ENCODE results near the gene RPAP3.

The RPAP3 gene

DNA sequence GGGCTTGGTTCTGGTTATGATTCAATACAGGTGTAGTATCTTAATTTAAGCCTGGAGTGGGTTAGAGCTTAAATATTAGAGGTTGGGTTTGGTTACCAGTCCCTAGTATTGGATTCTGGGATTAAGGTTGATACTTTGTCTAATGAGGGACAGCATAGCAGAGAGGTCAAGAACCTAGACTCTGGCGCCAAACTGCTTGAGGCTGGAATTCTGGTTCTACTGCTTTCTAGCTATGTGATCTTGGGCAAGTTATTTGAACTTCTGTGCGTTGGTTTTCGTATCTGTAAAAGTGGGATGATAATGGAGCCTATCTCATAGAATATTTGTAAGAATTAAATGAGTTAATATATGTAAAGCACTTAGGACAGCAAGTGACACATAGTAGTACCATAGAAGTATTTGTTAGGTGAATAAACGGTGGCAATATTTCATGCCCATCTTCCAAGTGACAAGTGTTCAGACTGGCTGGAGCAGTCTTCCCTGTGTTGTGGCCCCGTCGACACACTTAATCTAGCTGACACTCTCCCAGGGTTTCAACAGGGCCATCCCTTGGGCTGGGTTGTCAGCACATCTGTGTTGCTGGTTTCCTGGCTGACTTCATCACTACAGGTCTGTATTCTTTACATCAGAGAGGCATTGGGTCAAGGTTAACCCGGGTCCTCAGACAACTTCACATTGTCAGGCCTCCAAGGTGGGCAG lies 16.5 kb upstream of the RPAP3 start:
- DNase-seq (ENCODE audit: low read depth in 2 of 3, low spot score in 1 of 3), result no peak

DNA sequence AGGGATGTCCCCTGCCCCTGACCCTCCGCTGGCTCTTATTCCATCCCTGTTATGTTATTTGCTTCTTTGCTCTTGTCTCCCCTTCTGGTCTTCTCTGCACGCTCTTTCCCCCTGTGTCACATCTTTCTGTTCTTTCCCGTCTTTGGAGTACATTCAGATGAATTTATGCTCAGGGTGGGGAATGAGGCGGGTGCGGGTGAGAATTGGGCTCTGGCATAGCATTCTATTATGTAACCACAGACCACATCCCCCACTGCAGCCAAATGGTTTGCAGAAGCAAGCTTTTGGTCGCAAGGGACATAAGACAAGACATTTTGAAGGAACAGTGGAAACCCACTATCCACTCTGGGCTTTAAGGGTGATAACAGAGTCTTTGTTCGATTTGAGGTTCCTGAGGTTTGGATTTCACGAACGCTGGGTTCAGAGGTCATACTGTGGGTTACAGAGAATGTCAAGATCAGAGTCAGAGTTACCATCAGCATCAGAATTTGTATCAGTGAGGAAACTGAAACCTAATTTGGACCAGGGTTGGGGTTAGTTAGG lies 15.7 kb upstream of the RPAP3 start:
- DNase-seq (ENCODE audit: low read depth in 2 of 3, low spot score in 1 of 3), result no peak

DNA sequence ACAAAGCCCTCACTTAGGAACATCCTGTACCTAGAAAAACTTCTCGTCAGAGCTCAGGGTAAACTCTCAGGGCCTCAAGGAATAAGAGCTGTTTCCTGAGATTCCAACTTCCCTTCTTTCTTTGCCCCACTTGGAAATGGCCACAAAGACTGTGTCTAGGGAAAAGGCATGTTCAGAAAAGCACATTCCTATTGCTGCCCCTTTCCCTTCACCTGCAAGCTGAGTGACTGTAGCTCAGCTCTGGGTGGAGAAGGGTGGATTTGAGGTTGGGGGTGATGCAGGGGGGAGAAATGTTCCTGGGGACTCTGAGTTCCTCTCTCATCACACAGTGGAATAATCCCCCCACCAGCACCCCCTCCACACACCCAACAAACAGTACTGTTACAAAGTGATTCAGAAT lies 12.7 kb upstream of the RPAP3 start:
- DNase-seq (ENCODE audit: low read depth in 2 of 3, low spot score in 1 of 3), result no peak

DNA sequence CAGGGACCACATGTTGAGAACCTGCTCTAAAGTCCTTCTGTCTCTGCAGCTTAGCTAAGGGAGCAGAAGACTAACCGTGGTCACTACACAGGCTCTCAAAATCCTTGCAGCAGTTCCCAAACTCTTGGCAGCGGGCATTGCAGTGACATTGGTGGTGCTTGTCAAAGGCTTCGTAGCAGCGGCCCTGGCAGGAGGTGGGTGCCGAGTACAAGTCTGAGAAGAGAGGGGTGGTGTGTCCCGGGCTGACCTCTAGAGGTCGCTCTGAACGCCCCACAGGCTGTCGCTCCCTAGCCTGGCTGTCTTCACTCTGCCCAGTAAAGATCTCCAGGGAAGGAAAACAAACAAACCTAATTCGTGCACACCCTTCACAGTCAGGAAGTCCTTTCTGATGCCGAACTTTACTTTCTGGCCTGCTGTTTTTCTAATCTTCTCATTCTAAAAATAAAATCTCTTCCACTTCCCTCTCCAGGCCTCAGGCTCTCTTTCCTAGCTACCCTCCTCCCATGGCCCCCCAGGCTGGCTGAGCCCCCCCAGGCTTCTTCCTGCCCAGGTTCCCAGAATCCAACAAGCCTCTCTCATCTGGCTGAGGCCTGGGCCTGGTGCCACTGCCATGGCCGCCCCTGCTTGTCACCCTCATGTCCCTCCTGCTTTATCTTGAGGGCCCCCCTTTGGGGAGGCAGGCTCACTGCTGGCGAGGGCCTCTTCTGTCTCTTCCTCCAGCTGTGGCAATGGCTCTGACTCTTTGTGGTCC lies 11.8 kb upstream of the RPAP3 start:
- DNase-seq (ENCODE audit: low read depth in 2 of 3, low spot score in 1 of 3), result peak; percentile 19 to 46 (median 45)

DNA sequence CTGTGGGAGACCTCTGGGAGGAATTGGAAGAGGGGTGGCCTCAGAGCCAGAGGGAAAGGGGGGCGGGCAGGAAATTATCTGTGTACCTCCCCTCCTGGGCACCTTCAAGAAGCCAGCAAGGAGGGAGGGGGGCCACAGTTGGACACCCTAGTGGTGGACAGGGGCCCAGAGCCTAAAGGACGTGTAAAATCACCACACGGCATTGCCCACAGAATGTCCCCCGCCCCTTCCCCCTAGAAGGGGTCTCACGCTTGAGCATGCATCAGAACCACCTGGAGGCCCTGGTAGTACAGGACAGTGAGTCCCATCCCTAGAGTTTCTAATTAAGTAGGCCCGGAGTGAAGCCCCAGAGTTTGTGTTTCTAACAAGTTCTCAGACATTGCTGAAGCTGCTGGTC lies 11.2 kb upstream of the RPAP3 start:
- no peak for DNase-seq (ENCODE audit: low read depth in 2 of 3, low spot score in 1 of 3)

DNA sequence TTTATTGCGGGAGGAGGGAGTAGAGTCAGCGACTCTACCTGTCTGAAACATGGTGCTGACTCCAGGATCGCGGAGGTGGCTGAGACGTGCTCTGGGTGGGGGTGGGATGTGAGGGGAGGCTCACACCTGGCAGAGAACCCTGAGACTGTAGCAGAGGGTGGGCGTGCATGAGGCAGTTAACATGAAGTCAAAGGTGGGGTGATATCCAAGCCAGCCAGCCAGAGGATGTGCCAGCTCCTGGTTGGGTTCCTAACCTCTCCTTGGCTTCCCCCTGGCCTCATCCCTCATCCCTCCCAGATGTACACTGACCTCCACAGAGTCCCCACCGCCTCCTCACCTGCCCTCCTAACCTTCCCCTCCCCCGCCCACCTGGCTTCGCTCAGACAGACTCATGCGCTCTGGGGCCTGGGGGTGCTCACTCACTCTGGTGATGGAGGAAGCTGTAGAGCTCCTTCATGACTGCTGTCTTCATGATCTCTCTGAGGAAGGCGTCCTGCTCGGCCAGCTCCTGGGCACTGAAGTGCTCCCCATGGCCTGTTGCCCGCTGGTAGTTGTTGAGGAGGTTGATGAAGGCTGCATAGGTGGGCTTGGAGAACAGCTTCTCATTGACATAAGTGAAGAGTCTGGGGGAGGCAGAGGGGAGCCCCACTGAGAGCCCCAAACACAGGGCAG lies 10.2 kb upstream of the RPAP3 start:
- no peak for DNase-seq (ENCODE audit: low read depth in 2 of 3, low spot score in 1 of 3)

DNA sequence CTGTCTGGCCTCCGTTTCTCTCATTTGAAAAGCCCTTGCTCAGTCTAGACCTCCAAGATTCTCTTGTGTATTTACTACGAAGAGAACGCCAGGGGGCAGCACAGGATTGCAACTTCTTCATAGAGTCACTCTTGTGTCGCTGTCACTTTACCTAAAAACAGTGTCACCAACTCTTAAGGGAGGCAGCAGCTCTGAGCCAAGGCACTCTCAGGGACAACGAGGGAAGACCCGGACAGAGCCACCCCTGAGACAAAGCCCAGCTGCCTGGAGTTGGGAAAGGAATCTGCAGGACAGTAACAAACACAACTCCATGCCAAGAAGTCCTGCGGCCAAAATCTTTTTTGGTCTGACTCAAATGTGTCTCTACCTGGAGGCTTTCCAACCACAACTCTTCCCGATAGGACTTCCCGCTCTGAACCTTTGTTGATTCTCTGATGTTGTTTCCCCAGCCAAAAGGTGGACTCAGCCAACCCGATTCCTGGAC lies 9.6 kb upstream of the RPAP3 start:
- DNase-seq (ENCODE audit: low read depth in 2 of 3, low spot score in 1 of 3), result peak; percentile 62 to 72 (median 69)

DNA sequence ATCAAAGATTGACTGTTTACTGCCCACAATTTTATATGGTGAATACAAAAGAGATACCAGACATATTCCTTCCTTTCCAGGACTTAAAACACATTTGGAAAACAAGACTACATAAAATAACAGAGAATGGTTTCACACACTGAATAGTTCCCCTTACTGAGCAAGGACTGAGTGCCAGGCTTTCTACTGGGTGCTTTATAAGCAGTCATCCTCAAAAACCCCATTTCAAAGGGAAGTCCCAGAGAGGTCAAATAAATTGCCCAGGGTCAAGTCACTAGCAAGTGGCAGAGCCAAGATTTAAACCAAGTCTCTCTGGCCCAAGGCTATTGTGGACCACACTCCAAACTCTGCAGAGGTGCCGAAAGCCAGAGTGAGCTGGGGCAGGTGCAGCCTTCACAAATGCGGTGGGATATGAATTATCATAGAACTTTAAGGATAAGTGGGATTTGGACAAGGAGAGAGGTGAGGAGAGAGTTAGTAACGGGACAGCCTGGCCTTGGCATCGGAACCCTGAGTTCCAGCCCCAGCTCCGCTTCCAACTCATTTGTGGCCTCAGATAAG lies 9.1 kb upstream of the RPAP3 start:
- no peak for DNase-seq (ENCODE audit: low read depth in 2 of 3, low spot score in 1 of 3)

DNA sequence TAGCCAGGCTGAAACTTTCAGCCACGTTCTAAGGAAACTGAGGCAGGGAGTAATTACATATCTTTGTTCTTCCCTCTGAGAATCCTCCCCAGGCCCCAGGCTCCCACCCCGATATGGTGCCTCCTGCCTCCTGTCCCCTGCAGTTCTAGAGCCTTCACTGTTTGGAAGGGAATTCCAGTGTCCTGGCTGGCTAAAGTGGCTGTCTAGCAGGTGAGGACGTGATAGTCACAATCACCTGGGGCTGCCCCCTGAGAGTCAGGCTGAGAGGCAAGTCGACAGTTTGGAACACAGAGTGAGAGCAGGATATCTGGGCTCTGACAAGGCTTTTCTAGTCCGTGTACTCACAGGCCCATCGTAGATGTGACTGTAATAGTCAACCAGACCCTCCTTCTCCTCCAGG lies 6.3 kb upstream of the RPAP3 start:
- DNase-seq (ENCODE audit: low read depth in 2 of 3, low spot score in 1 of 3), result no peak

DNA sequence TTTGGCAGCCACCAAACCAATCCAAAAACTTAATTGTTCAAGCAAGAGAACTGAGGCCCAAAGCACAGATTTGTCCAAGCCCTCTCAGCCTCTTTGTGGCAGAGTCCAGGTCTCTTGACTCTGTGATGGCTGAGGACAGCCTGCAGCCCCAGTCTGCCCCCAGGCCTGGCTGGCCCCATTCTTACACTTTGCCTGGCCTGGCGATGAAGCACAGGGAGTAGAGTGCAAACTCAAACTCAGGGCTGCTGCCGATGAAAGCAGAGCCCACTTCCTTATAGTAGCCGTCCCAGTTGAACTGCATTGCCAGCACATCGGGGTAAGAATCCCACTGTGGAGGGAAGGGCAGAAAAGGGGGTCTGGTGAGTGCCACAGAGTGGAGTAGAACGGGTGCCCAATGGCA lies 5.6 kb upstream of the RPAP3 start:
- no peak for DNase-seq (ENCODE audit: low read depth in 2 of 3, low spot score in 1 of 3)

DNA sequence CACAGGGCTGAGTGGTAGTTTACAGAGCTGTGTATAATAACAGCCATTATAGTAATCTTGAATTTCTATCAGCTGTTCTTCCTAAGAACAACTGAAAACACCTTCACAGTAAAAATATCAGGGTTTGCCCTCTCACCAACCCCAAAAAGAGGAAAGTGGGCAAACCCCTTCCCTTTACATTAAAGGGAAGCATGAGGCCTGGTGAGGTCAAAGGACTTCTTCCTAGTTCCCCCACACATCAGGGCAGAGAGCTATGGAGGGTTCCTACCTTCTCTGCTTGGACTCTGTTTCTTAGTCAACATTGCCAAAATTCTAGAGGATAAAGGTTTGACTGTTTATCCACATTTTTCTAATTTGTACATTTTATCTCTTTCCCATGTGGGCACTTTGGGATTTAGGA lies 4.4 kb upstream of the RPAP3 start:
- no peak for DNase-seq (ENCODE audit: low read depth in 2 of 3, low spot score in 1 of 3)

DNA sequence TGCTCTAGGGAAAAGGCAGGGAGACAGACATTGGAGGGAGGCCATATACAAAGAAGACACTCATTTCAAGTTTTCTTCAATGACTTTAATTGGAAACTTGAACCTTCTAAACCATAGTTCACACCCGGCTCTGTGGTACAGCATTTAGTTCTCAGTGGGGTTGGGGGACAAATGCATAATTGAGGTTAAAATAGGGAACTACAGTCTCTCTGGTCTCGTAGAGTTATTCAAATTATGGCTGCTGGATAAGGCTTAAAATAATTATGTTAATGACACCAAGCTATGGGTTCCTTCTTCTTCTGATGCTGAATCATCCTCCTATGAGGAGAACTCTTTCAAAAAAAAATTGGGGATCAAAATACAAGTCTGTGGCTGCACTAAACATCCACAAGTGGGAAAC lies 3.8 kb upstream of the RPAP3 start:
- no peak for DNase-seq (ENCODE audit: low read depth in 2 of 3, low spot score in 1 of 3)

DNA sequence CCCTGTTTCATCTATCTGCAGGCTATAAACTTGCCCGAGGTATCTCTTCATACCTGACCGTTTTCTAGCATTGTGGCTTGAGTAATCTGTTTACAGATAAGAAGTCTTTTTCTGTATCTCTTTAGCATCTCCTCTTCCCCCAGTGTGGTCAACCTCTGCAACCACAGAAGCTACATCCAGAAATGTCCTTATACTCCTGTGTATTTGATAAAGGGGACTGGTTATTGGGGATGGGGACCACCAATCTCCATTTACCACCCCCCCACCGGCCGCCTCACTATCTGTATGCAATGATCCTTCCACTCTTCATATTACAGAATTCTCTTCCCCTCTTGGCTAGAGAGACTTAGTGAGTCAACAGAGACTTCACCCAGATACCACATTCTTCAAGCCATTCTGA lies 3.4 kb upstream of the RPAP3 start:
- DNase-seq (ENCODE audit: low read depth in 2 of 3, low spot score in 1 of 3), result no peak

DNA sequence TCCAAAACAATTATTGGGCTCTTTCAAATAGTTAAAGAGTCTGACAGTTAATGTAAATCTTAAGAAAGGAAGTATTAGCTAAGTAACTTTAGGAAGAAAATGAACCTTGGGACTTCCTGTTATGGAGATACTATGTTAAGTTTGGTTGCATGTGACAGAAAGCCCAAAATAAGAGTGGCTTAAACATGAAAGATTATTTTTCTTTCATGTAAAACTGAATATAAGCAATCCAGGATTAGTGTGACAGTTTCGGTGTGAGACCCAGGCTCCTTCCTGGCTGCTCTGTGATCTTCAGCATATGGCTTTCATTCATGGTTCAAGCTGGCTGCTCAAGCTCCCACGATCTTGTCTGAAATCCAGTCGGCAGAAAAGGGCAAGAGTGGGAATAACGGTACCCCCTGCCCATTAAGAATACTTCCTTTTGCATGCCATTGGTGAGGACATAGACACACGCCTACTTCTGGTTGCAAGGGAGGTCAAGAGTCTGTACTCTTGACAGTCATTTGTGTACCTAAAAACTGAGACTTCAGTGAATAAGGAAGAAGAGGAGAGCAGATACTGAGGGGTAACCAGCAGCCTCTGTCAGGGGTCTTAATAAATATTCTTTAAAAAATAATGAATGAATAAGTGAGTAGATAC lies 2.2 kb upstream of the RPAP3 start:
- DNase-seq (ENCODE audit: low read depth in 2 of 3, low spot score in 1 of 3), result no peak

DNA sequence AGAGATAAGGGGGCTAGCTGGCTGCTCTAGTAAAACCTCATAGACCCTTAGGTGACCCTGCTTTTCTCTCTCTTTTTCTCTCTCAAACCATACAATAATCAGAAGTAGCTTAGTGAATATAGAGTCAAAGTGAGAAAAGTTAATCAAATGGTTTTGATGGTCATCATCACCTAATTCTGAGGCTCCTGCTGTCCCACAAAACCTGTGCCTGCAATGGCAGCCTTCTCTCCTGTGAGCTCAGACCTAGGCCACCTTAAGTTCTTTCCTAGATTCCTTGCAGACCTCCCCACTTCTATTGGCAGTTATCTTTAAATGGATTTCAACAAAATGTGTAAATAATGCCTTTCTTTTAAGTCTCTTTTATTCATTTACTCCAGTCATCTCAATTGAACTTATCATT lies 1.5 kb upstream of the RPAP3 start:
- DNase-seq (ENCODE audit: low read depth in 2 of 3, low spot score in 1 of 3), result no peak

DNA sequence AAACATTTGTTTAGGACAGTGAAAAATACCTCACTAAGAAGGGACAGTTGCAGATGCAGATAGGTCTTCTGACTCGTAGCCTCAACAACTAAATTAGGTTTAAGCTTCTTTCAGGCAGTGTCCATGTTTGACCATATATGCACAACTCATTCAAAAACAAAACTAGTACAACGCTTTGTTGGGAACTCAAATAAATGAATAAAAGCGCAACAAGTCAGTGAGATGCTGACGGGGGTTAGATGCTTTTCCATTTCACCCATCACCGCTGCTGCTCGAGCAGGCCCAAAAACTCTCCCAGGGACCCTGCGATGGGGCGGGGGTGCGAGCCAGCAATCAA lies 633 bp downstream of the RPAP3 start:
- no peak for DNase-seq (ENCODE audit: low read depth in 2 of 3, low spot score in 1 of 3)

DNA sequence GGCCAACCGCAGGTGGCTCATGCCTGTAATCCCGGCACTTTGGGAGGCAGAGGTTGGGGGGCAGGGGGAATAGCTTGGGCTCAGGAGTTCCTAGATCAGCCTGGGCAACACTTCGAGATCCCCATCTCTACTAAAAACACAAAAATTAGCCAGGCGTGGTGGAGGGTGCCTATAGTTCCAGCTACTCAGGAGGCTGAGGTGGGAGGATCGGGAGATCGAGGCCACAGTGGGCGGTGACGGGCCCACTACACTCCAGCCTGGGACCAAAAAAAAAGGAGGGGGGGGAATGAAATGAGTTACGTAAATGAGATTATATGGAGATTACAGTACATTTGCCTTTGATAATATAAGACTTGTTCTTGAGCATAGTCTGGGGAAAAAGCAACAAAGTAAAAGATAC lies 1.1 kb downstream of the RPAP3 start:
- no peak for DNase-seq (ENCODE audit: low read depth in 2 of 3, low spot score in 1 of 3)

DNA sequence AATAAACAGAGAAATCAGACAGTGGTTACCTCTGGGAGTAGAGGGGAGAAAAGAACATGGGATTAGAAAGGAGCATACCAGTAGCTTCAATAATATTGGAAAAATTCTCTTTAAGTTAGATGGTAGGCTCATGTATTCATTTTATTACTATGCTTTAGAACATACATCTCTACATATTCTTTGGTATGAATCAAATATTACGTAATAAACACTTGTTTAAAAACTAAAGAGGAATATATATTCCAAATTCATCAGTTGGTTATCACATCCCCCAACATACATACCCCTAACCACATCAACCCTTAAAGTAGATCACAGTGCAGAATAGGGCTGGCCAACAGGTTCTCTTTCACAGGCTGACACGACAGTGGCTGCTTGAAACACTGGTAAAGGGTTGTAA lies 5.6 kb downstream of the RPAP3 start:
- DNase-seq (ENCODE audit: low read depth in 2 of 3, low spot score in 1 of 3), result no peak

DNA sequence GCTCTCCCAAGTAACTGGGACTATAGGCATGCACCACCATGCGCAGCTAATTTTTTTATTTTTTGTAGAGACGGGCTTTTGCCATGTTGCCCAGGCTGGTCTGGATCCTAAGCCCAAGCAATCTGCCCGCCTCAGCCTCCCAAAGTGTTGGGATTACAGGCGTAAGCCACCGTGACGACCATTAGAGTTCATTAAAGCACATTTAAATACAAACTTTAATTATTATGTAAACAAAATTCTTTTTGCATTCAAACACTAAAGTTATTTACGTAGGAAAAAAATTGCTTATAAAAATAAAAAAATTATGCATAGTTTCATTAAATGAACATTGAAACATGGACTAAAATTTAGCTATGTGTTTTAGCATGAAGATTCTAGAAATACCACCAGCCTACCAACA lies 7.2 kb downstream of the RPAP3 start:
- no peak for DNase-seq (ENCODE audit: low read depth in 2 of 3, low spot score in 1 of 3)

DNA sequence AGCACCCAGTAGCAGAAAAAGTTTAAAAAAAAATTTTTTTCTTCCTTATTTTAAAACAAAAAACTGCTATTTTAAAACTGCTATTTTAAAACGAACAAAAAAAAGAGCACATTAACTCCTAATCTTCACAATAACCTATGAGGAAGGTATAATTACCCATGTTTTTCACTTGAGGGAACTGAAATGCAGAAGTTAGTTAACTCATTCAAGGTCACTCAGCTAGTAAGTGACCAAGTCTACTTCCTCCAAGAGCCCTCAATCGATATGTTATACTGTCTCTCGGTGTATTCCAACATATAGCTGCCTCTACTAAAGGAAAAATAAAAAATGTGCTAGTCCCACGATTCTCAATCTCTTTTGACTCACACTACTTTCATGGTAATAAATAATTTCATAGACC lies 7.8 kb downstream of the RPAP3 start:
- no peak for DNase-seq (ENCODE audit: low read depth in 2 of 3, low spot score in 1 of 3)

DNA sequence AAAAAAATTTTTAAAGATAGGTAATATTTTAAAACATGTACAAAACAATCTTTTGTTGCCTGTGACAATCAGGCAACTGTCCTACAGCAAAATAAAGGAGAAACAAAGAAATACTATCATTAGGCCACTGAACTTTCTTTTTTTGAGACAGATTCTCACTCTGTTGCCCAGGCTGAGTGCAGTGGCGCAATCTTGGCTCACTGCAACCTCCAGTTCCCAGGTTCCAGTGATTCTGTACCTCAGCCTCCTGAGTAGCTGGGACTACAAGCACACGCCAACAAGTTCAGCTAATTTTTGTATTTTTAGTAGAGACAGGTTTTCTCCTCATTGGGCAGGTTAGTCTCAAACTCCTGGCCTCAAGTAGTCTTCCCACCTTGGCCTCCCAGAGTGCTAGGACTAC lies 16.6 kb downstream of the RPAP3 start:
- DNase-seq (ENCODE audit: low read depth in 2 of 3, low spot score in 1 of 3), result no peak

All from stimulated activated CD4-positive, alpha-beta T cell treated with anti-CD3 and anti-CD28 coated beads, Interleukin-12 subunit alpha, Interleukin-12 subunit beta, amount 100 ng/mL, for 48 hours (primary cell).